Neural progenitor cell (in vitro differentiated cells): ENCODE results near the gene NRCAM. TPM values are rescaled to one million over a fixed set of nuclear protein-coding genes. Genes with fewer than 3 reads are reported as not detected.

ENCODE experiments used
- DNase-seq: peaks from one replicate; pipeline ENCODE4 v3.0.0-alpha.2; 2016; ENCODE audit warnings: low spot score
- H2AFZ ChIP-seq: fragments of 200-600 bp; sonication (generic); replicated peaks from 2 replicates; pipeline ENCODE4 v1.6.1; 2016; ENCODE audit warnings: antibody characterized with exemption
- H3F3A ChIP-seq: fragments of 200-600 bp; sonication (generic); 2 replicates; pipeline ENCODE4 v1.6.1; 2016; ENCODE audit warnings: antibody characterized with exemption, low read depth
- H3K27ac ChIP-seq: fragments of 200-600 bp; sonication (generic); 2 replicates; pipeline ENCODE4 v1.5.1; 2016; ENCODE audit warnings: mild to moderate bottlenecking
- H3K27me3 ChIP-seq: fragments of 200-600 bp; sonication (generic); 2 replicates; pipeline ENCODE4 v1.6.1; 2016; ENCODE audit warnings: mild to moderate bottlenecking, moderate library complexity
- H3K36me3 ChIP-seq: fragments of 200-600 bp; sonication (generic); 2 replicates; pipeline ENCODE4 v1.5.1; 2016
- H3K4me1 ChIP-seq: fragments of 200-600 bp; sonication (generic); 2 replicates; pipeline ENCODE4 v1.6.1; 2016; ENCODE audit warnings: mixed run types
- H3K4me2 ChIP-seq: fragments of 200-600 bp; sonication (generic); 2 replicates; pipeline ENCODE4 v1.6.1; 2016
- H3K4me3 ChIP-seq: fragments of 200-600 bp; sonication (generic); 2 replicates; pipeline ENCODE4 v1.5.1; 2016
- H3K79me2 ChIP-seq: fragments of 200-600 bp; sonication (generic); 2 replicates; pipeline ENCODE4 v1.6.1; 2016; ENCODE audit warnings: low read depth
- H3K9ac ChIP-seq: fragments of 200-600 bp; sonication (generic); 2 replicates; pipeline ENCODE4 v1.6.1; 2016
- H3K9me3 ChIP-seq: fragments of 200-600 bp; sonication (generic); 2 replicates; pipeline ENCODE4 v1.5.1; 2016; ENCODE audit warnings: low read depth
- H4K20me1 ChIP-seq: fragments of 200-600 bp; sonication (generic); 2 replicates; pipeline ENCODE4 v1.6.1; 2016; ENCODE audit warnings: low read depth
- H3K27ac Mint-ChIP-seq: 3 replicates; pipeline ENCODE4 v1.8.0; 2021; ENCODE audit warnings: mixed read lengths
- H3K27me3 Mint-ChIP-seq: 2 replicates; pipeline ENCODE4 v1.8.0; 2022; ENCODE audit warnings: low read depth, mild to moderate bottlenecking, inconsistent platforms, moderate library complexity, mixed read lengths; ENCODE audit not compliant: insufficient read depth
- H3K36me3 Mint-ChIP-seq: 3 replicates; pipeline ENCODE4 v1.8.0; 2021; ENCODE audit warnings: mixed read lengths
- H3K4me1 Mint-ChIP-seq: 3 replicates; pipeline ENCODE4 v1.8.0; 2021; ENCODE audit warnings: mixed read lengths
- H3K4me3 Mint-ChIP-seq: 3 replicates; pipeline ENCODE4 v1.8.0; 2021; ENCODE audit warnings: mild to moderate bottlenecking, moderate library complexity, mixed read lengths
- H3K9me3 Mint-ChIP-seq: 3 replicates; pipeline ENCODE4 v1.8.0; 2020; ENCODE audit warnings: mixed read lengths
- CTCF ChIP-seq: fragments of 200-600 bp; sonication (generic); IDR thresholded peaks from 2 replicates; pipeline ENCODE4 v1.5.1; 2017; ENCODE audit warnings: antibody characterized with exemption, mild to moderate bottlenecking
- EZH2 ChIP-seq: fragments of 200-600 bp; sonication (generic); IDR thresholded peaks from 2 replicates; pipeline ENCODE4 v1.6.1; 2017; ENCODE audit warnings: antibody characterized with exemption, mild to moderate bottlenecking, moderate library complexity
- EZH2phosphoT487 ChIP-seq: fragments of 200-600 bp; sonication (generic); IDR thresholded peaks from 2 replicates; pipeline ENCODE4 v1.6.1; 2017; ENCODE audit warnings: antibody characterized with exemption
- total RNA-seq: library from RNA; depleted of rRNA; stranded (reverse); fragments of >200 nt; gene quantifications from 2 replicates; pipeline ENCODE4 v1.2.3, GENCODE V29; 2015; ENCODE audit warnings: low replicate concordance

The NRCAM gene
- total RNA-seq, 1 donor from 2014 or later, result 104 TPM

GRCh38 chr7:108225531-108226181, 230.6 kb downstream of the NRCAM start:
- no peak for DNase-seq
- Mint-ChIP-seq H3K4me3 (no peak overlapping the region), H3K9me3 (no peaks in the 10 kb centered on the region), H3K36me3 (peaks cover 10% of the 10 kb centered on the region), H3K27ac (no peak overlapping the region), H3K4me1 (peaks cover 16% of the 10 kb centered on the region), H3K27me3 (no peaks in the 10 kb centered on the region)
- Histone ChIP-seq H3K27ac (no peak overlapping the region), H3K27me3 (no peaks in the 10 kb centered on the region), H3K79me2 (no peaks in the 10 kb centered on the region), H3K4me1 (no peaks in the 10 kb centered on the region), H4K20me1 (no peaks in the 10 kb centered on the region), H3K4me2 (no peak overlapping the region), H2AFZ (no peak overlapping the region), H3K9ac (no peak overlapping the region), H3K9me3 (no peaks in the 10 kb centered on the region), H3F3A (peaks cover 8% of the 10 kb centered on the region), H3K4me3 (no peak overlapping the region), H3K36me3 (no peaks in the 10 kb centered on the region)
- no peak for TF ChIP-seq EZH2phosphoT487
- no peak for TF ChIP-seq EZH2

- no peaks in the 10 kb centered on the region for H4K20me1 ChIP-seq
- H3K36me3 ChIP-seq, result no peaks in the 10 kb centered on the region
- peaks cover 5% of the 10 kb centered on the region for H3K9me3 Mint-ChIP-seq
- no peaks in the 10 kb centered on the region for H3K27me3 Mint-ChIP-seq
- H3K4me1 Mint-ChIP-seq, result peaks cover 16% of the 10 kb centered on the region
- no peak for DNase-seq
- peaks cover 8% of the 10 kb centered on the region for H3F3A ChIP-seq
- no peaks in the 10 kb centered on the region for H3K9me3 ChIP-seq
- H3K9ac ChIP-seq, result no peak overlapping the region
- H3K79me2 ChIP-seq, result no peaks in the 10 kb centered on the region
- TF ChIP-seq CTCF (no peak), EZH2phosphoT487 (no peak), EZH2 (no peak)
- no peak overlapping the region for H3K4me2 ChIP-seq
- H3K27me3 ChIP-seq, result no peaks in the 10 kb centered on the region
- H3K4me3 Mint-ChIP-seq, result no peak overlapping the region
- H3K4me3 ChIP-seq, result no peak overlapping the region
- H3K4me1 ChIP-seq, result no peaks in the 10 kb centered on the region
- H3K27ac ChIP-seq, result no peak overlapping the region
- H2AFZ ChIP-seq, result no peak overlapping the region
- peaks cover 12% of the 10 kb centered on the region for H3K36me3 Mint-ChIP-seq
- H3K27ac Mint-ChIP-seq, result no peak overlapping the region
These were observed 231.8 kb downstream of the NRCAM start for GRCh38 chr7:108224387-108224786.

- no peak overlapping the region for H2AFZ ChIP-seq
- H3K27ac ChIP-seq, result no peak overlapping the region
- Mint-ChIP-seq H3K4me3 (no peak overlapping the region), H3K27ac (no peak overlapping the region), H3K4me1 (peaks cover 12% of the 10 kb centered on the region), H3K9me3 (peaks cover 11% of the 10 kb centered on the region), H3K36me3 (peaks cover 19% of the 10 kb centered on the region), H3K27me3 (no peaks in the 10 kb centered on the region)
- H3K4me1 ChIP-seq, result no peaks in the 10 kb centered on the region
- no peak overlapping the region for H3K9ac ChIP-seq
- H3K9me3 ChIP-seq, result no peaks in the 10 kb centered on the region
- DNase-seq, result no peak
- no peak overlapping the region for H3K4me3 ChIP-seq
- H3F3A ChIP-seq, result peaks cover 8% of the 10 kb centered on the region
- no peaks in the 10 kb centered on the region for H3K36me3 ChIP-seq
- no peaks in the 10 kb centered on the region for H3K27me3 ChIP-seq
- TF ChIP-seq CTCF, result peak; percentile 25
- no peak for TF ChIP-seq EZH2phosphoT487
- H4K20me1 ChIP-seq, result no peaks in the 10 kb centered on the region
- no peaks in the 10 kb centered on the region for H3K79me2 ChIP-seq
- no peak overlapping the region for H3K4me2 ChIP-seq
These were observed 233.9 kb downstream of the NRCAM start for GRCh38 chr7:108222236-108222892.
